Amygdala (tissue), 56 donors: Measurements from ENCODE around the gene FES.
A peak's percentile ranks its signal among the peaks of the same experiment; 100 is the strongest.
"Not testable (repeated sequence)": the region's sequence is repeated elsewhere in the genome, so short reads cannot be mapped to it uniquely, and the experiment has no call there.

Experiments
- DNase-seq, 56 donors: peaks; one replicate each; lab custom pipeline; 2025; lab: John Stamatoyannopoulos, UW

Gene FES

GRCh38 chr15:90924375-90924774, 40.1 kb downstream of the FES start:
- no peak for DNase-seq

- DNase-seq = not testable (repeated sequence)
Observed at GRCh38 chr15:90926766-90927165, 42.5 kb downstream of the FES start.

GRCh38 chr15:90928106-90928505, 43.8 kb downstream of the FES start:
- DNase-seq = not testable (repeated sequence)

- no peak for DNase-seq
Observed at GRCh38 chr15:90929246-90930019, 45.1 kb downstream of the FES start.

GRCh38 chr15:90930861-90931574, 46.7 kb downstream of the FES start:
- no peak for DNase-seq

- no peak for DNase-seq
Observed at GRCh38 chr15:90931575-90931827, 47.2 kb downstream of the FES start.

GRCh38 chr15:90931828-90932659, 47.7 kb downstream of the FES start, which contains the start of gene HDDC3:
HDDC3 (minus strand) TSS chr15:90932549; CDS start chr15:90932540, 9 bp downstream.
- DNase-seq = peak in 55 of 56 donors; percentile 11 to 93 (median 64)

GRCh38 chr15:90932660-90932991, 48.3 kb downstream of the FES start:
- no peak for DNase-seq

- DNase-seq = no peak
Observed at GRCh38 chr15:90933301-90933700, 49.0 kb downstream of the FES start.

- peak in 54 of 56 donors; percentile 19 to 91 (median 70) for DNase-seq
Observed at GRCh38 chr15:90934256-90934948, 50.1 kb downstream of the FES start.

GRCh38 chr15:90934949-90935751, 50.8 kb downstream of the FES start, which contains the start of gene UNC45A:
UNC45A (plus strand) TSS chr15:90935285; CDS start chr15:90935325, 40 bp downstream.
- DNase-seq = peak in 55 of 56 donors; percentile 32 to 93 (median 79)

- DNase-seq = no peak
Observed at GRCh38 chr15:90936823-90937222, 52.5 kb downstream of the FES start.

GRCh38 chr15:90938261-90938660, 54.0 kb downstream of the FES start:
- DNase-seq = no peak

- DNase-seq = no peak
Observed at GRCh38 chr15:90939756-90940155, 55.5 kb downstream of the FES start.

- DNase-seq = no peak
Observed at GRCh38 chr15:90941038-90941437, 56.7 kb downstream of the FES start.

- no peak for DNase-seq
Observed at GRCh38 chr15:90942354-90943120, 58.2 kb downstream of the FES start.

GRCh38 chr15:90945091-90945490, 60.8 kb downstream of the FES start:
- DNase-seq = no peak
